ENCODE data around the gene IL31.

- TF ChIP-seq POLR2A (IDR thresholded peaks at IDR 0.05) = no peak
- TF ChIP-seq CTCF (IDR thresholded peaks at IDR 0.05) = no peak
These were observed 38.5 kb downstream of the IL31 start for GRCh38 chr12:122135437-122136031.
